Measurements from ENCODE around the gene NR6A1.
"Not testable (repeated sequence)": the region's sequence is repeated elsewhere in the genome, so short reads cannot be mapped to it uniquely, and the experiment has no call there.

NR6A1 gene

GRCh38 chr9:124759327-124759726, 11.8 kb downstream of the NR6A1 start:
- DNase-seq (ENCODE audit: low read depth in 2 of 2): no peak

GRCh38 chr9:124758691-124759090, 12.4 kb downstream of the NR6A1 start:
- DNase-seq (ENCODE audit: low read depth in 2 of 2): no peak

DNA sequence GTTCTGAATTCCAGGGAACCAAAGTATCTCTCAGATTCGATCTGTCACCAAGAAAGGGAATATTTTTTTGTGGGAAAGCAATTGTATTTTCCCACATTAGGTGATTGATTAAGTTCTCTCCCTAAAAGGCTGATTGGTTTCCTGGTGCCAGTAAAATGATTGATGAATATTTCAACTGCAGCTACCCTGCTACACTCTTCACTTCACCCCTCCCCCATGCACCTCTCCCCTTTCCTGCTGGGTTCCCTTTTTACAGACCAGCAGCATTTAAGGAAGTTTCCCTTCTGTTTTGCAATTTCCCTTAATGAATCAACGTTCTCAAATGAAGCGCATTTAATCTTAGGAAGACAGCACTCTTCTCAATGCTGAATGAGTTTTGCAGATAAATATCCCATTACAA, 13.1 kb downstream of the NR6A1 start:
- DNase-seq (ENCODE audit: low read depth in 2 of 2): no peak

DNA sequence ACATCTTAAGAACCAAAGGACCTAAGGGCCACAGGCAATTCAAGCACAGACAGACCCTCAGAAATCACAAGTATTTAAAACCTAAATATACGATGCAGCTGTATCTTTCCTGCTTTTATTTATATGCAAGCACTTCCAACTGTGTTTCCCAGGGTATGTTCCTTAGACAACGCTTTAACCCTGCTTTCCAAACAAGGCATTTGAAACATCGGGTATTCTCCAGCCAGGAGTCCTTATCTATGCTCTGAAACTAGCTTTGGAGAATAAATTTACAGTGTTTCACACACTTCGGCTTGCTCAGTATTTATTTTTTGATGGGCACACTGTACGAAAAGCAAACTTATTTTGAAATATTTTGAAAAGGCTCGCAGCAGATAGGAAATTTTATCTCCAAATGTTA, 13.5 kb downstream of the NR6A1 start:
- DNase-seq (ENCODE audit: low read depth in 2 of 2): no peak

- no peak for DNase-seq (ENCODE audit: low read depth in 2 of 2)
Observed at GRCh38 chr9:124756011-124756410, 15.1 kb downstream of the NR6A1 start.

- no peak for DNase-seq (ENCODE audit: low read depth in 2 of 2)
Observed at GRCh38 chr9:124755061-124755460, 16.1 kb downstream of the NR6A1 start.

DNA sequence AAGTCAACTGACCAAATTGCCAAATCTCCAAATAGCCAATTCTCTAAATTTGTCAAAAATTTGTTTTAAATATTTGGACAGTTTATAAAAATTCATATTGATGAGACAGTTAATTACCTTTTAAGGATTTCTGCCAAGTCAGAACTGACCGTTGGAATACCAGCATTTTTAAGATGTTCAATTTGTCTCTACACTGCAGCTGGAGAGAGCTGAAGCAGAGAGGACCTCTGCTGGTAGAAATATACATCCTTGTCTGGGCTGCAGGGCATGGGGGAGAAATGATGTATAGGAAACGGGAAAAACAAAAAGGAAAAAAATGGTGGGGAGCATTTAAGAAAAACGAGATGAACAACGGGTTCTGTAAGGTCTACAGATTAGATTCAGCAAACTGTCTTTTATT, 16.8 kb downstream of the NR6A1 start:
- no peak for DNase-seq (ENCODE audit: low read depth in 2 of 2)

DNA sequence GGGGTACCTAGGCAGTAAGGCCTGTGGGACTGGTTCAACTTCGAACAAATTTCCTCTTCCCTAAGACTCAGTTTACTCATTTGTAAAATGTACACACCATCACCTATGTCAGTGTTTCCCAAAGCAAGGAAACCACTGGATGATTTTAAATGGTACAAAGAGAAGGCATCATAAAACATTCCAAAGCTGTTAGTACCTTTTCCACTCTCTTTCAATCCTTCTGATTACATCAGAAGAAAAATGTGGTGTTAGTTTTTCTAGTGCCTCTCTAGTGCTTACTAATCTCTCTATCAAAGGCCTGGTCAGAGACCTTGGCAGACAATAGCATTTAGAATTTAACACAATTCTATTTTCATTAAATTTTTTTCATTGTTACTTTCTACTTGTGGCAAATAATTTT, 18.1 kb downstream of the NR6A1 start:
- no peak for DNase-seq (ENCODE audit: low read depth in 2 of 2)

GRCh38 chr9:124749781-124750180, 21.3 kb downstream of the NR6A1 start:
- DNase-seq (ENCODE audit: low read depth in 2 of 2): no peak

- no peak for DNase-seq (ENCODE audit: low read depth in 2 of 2)
Observed at GRCh38 chr9:124749284-124749683, 21.8 kb downstream of the NR6A1 start.

DNA sequence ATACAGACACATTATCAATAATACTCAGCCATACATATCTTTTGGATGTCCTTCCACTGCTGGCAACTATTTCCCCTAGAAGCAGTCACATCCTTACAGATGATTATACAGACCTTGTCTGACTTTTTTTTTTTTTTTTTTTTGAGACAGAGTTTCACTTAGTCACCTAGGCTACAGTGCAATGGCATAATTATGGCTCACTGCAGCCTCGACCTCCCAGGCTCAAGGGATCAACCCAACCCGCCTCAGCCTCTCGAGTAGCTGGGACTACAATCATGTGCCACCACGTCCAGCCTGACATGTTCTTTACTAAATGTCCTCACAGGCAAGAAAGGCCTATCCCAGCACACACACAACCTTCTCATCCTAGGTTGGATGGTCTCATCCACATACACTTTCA, 24.0 kb downstream of the NR6A1 start:
- no peak for DNase-seq (ENCODE audit: low read depth in 2 of 2)

GRCh38 chr9:124743686-124744348, 27.3 kb downstream of the NR6A1 start:
- no peak for DNase-seq (ENCODE audit: low read depth in 2 of 2)

GRCh38 chr9:124742940-124743339, 28.2 kb downstream of the NR6A1 start:
- no peak for DNase-seq (ENCODE audit: low read depth in 2 of 2)

DNA sequence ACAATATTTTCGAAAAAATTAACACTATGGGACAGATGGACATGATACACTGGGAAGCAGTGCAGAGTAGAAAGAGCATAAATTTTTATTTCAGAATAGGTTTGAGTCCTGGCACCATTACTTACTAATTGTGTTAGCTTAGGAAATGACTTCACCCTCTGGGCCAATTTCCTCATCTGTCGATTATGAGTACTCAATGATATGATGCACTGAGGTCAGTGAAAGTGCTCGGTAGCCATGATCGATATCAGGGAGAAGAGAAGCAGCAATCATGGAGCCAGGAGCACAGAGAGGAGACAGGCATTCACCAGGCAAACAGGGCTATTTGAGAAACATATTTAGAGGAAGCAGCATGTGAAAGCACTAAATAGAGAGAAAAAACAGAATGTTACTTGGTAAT, 29.4 kb downstream of the NR6A1 start:
- no peak for DNase-seq (ENCODE audit: low read depth in 2 of 2)

DNA sequence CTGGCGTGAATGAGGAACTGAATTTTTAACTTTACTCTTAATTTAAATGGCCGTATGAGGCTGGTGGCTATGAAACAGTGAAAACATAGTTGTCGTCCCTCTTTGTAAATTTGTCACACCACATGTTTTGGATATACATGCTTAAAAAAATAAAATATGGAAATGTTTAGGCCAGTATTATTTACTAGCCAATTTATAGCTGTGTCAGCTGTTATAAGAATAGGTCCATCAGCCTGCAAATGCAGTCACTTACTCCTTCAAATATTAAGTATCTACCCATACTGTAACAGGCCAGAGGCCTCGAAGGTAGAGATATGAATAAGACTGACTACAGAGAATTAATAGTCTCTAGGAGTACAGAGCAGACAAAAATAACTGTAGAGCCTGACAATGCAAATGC, 30.0 kb downstream of the NR6A1 start:
- DNase-seq (ENCODE audit: low read depth in 2 of 2): no peak

- DNase-seq (ENCODE audit: low read depth in 2 of 2): no peak
Observed at GRCh38 chr9:124739360-124739759, 31.8 kb downstream of the NR6A1 start.

GRCh38 chr9:124738075-124738474, 33.0 kb downstream of the NR6A1 start:
- not testable (repeated sequence) for DNase-seq (ENCODE audit: low read depth in 2 of 2)

DNA sequence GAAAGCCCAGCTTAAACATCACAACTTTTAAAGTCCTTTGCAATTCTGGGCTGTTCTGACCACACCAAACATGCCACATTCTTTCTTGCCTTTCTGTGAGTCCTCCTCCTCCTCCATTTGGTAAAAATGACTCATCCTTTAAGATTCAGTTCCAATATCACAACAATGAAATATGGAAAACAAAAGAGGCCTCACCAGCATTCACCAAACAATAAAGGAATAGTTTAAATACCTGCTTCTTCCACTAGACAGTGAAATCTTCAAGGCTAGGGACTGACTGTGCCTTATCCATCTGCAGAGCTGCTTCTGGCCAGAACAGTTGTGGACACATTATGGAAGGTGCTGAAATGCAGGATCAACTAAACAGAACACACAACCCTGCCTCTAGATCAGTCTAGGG, 36.0 kb downstream of the NR6A1 start:
- DNase-seq (ENCODE audit: low read depth in 2 of 2): no peak

- not testable (repeated sequence) for DNase-seq (ENCODE audit: low read depth in 2 of 2)
Observed at GRCh38 chr9:124734741-124735083, 36.4 kb downstream of the NR6A1 start.

DNA sequence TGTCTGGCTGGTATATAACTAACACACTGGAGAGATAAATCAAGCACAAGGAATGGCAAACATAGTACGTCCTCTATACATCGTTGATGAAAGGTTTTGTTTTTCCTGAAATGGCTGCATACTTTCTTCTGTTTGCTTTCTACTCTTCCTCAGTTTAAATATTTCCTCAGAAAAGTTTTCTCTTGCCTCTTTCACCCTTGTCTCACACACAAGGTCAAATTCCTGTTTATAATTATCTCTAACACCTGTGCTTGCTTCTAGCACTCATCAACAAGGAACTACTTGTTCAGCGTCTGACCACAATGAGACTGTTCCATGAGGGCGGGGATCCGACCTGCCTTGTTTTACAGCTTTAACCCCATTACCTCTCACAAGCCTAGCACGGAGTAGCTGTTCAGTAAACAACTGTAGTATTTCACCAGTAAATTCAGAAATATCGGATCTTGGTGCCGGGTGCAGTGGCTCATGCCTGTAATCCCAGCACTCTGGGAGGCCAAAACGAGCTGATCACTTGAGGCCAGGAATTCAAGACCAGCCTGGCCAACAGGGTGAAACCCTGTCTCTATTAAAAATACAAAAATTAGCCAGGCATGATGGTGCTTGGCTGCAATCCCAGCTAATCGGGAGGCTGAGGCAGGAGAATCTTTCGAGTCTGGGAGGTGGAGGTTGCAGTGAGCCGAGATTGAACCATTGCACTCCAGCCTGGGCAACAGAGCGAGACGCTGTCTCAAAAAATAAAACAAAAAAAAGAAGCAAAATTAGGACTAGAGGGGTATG, 37.0 kb downstream of the NR6A1 start:
- DNase-seq (ENCODE audit: low read depth in 2 of 2): no peak

DNA sequence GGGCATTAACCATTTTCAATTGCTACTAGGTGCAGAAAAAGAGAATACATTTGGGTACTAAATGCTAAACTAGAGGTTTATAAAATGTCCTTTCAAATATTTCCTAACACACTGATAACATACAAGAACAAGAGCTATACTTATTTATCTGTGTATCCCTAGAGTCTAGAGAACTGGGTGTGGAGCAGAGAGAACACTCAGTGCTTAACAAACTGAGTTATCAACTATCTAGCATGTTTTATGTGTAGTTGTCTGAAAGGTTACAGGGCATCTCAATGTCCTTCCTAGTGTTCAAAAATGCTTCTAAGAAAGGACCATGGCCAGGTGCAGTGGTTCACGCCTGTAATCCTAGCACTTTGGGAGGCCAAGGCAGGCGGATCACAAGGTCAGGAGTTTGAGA, 40.3 kb downstream of the NR6A1 start:
- DNase-seq (ENCODE audit: low read depth in 2 of 2): no peak

- no peak for DNase-seq (ENCODE audit: low read depth in 2 of 2)
Observed at GRCh38 chr9:124726886-124727285, 44.2 kb downstream of the NR6A1 start.

DNA sequence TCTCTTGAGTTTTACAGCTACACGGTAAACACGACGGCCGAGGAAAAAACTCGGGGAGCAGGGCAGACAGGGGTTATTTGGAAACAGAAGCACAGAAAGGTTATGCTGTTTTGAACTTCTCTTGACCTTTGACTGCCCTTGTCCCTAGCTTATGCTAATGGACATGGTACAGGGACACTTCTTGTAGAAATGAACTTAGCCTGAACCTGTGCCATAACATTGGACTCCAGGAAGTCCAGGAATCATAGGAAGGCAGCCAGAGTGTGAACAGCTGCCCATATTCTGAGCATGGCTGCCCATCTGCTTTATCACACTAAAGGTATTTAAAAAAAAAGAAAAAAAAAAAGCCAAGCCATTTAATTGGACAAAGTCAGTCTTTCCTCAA, 46.1 kb downstream of the NR6A1 start:
- DNase-seq (ENCODE audit: low read depth in 2 of 2): no peak

Measured in stimulated activated CD4-positive, alpha-beta T cell treated with anti-CD3 and anti-CD28 coated beads, Interleukin-15, amount 100 ng/mL, for 48 hours (primary cell).